HEK293 (cell line): ENCODE data around the gene GADD45GIP1.
A peak's percentile ranks its signal among the peaks of the same experiment; 100 is the strongest.

Experiments used
- CTCF ChIA-PET: fragments of 350-600 bp; formaldehyde crosslinking; extraction: SDS; loops from one replicate; lab custom pipeline; 2021; ENCODE audit warnings: antibody characterized with exemption; lab: Yijun Ruan, JAX
- POLR2A ChIA-PET: fragments of 300-600 bp; formaldehyde crosslinking; extraction: SDS; loops from one replicate; lab custom pipeline; 2020; ENCODE audit warnings: antibody characterized with exemption, inconsistent platforms; lab: Yijun Ruan, JAX
- H3K27ac ChIP-seq: fragments of 200-500 bp; sonication (Bioruptor generic); 2 replicates; pipeline ENCODE4 v1.5.1; 2014; ENCODE audit warnings: low read depth, low read length, control low read depth, inconsistent platforms; ENCODE audit errors: extremely low read depth
- H3K36me3 ChIP-seq, 2 experiments: fragments of 200-500 bp in 1 of 2; sonication (Bioruptor generic) in 1 of 2; 1 replicate in 1 of 2; 2 replicates in 1 of 2; pipeline ENCODE4 v1.5.1; 2014 to 2017; ENCODE audit warnings: inconsistent platforms in 2 of 2, low read length in 2 of 2; ENCODE audit not compliant: control insufficient read depth in 2 of 2, insufficient read depth in 1 of 2
- H3K4me1 ChIP-seq: fragments of 200-500 bp; sonication (Bioruptor generic); 2 replicates; pipeline ENCODE4 v1.5.1; 2014; ENCODE audit warnings: mild to moderate bottlenecking, low read length, inconsistent platforms; ENCODE audit not compliant: control insufficient read depth, insufficient read depth
- H3K4me3 ChIP-seq: 2 replicates; pipeline ENCODE4 v1.5.1; 2011; ENCODE audit warnings: low read depth, mild to moderate bottlenecking, control low read depth, low read length, moderate library complexity
- H3K9me3 ChIP-seq: fragments of 200-500 bp; sonication (Bioruptor generic); 2 replicates; pipeline ENCODE4 v1.5.1; 2014; ENCODE audit warnings: low read depth, low read length, inconsistent platforms; ENCODE audit not compliant: control insufficient read depth, insufficient read depth
- GLIS2 ChIP-seq: fragments of 450-650 bp; formaldehyde crosslinking; IDR thresholded peaks from 2 replicates; pipeline ENCODE4 v1.5.1; 2016; ENCODE audit warnings: missing biosample characterization, missing genetic modification characterization
- HOXA7 ChIP-seq: sonication (generic); formaldehyde crosslinking; IDR thresholded peaks from 2 replicates; pipeline ENCODE4 v1.8.1; 2022; ENCODE audit warnings: missing genetic modification reagents, borderline replicate concordance
- KLF7 ChIP-seq: fragments of 450-650 bp; formaldehyde crosslinking; IDR thresholded peaks from 2 replicates; pipeline ENCODE4 v1.5.1; 2016; ENCODE audit warnings: missing biosample characterization, missing genetic modification characterization, borderline replicate concordance
- MEIS1 ChIP-seq: sonication (generic); formaldehyde crosslinking; IDR thresholded peaks from 2 replicates; pipeline ENCODE4 v1.8.1; 2022; ENCODE audit warnings: missing genetic modification reagents, mild to moderate bottlenecking, borderline replicate concordance
- MYNN ChIP-seq: fragments of 450-650 bp; formaldehyde crosslinking; IDR thresholded peaks from 2 replicates; pipeline ENCODE4 v1.5.1; 2016; ENCODE audit warnings: missing biosample characterization, missing genetic modification characterization, borderline replicate concordance
- OSR2 ChIP-seq: fragments of 450-650 bp; formaldehyde crosslinking; IDR thresholded peaks from 2 replicates; pipeline ENCODE4 v1.5.1; 2016; ENCODE audit warnings: missing biosample characterization, missing genetic modification characterization
- REPIN1 ChIP-seq: fragments of 450-650 bp; formaldehyde crosslinking; IDR thresholded peaks from 2 replicates; pipeline ENCODE4 v1.5.1; 2017; ENCODE audit warnings: missing biosample characterization, missing genetic modification characterization, low read depth
- SP2 ChIP-seq: fragments of 450-650 bp; formaldehyde crosslinking; IDR thresholded peaks from 2 replicates; pipeline ENCODE4 v1.5.1; 2016; ENCODE audit warnings: missing biosample characterization, missing genetic modification characterization
- SP7 ChIP-seq: fragments of 450-650 bp; formaldehyde crosslinking; IDR thresholded peaks from 2 replicates; pipeline ENCODE4 v1.5.1; 2016; ENCODE audit warnings: missing biosample characterization, missing genetic modification characterization
- TRIM28 ChIP-seq: IDR thresholded peaks from 2 replicates; pipeline ENCODE4 v1.6.1; 2011; ENCODE audit warnings: low read length, control low read depth, borderline replicate concordance
- YY2 ChIP-seq: fragments of 450-650 bp; formaldehyde crosslinking; IDR thresholded peaks from 2 replicates; pipeline ENCODE4 v1.5.1; 2016; ENCODE audit warnings: missing biosample characterization, missing genetic modification characterization
- ZBTB20 ChIP-seq: fragments of 450-650 bp; formaldehyde crosslinking; IDR thresholded peaks from 2 replicates; pipeline ENCODE4 v1.5.1; 2016; ENCODE audit warnings: missing biosample characterization, missing genetic modification characterization
- ZBTB6 ChIP-seq: fragments of 450-650 bp; formaldehyde crosslinking; IDR thresholded peaks from 2 replicates; pipeline ENCODE4 v1.5.1; 2017; ENCODE audit warnings: missing biosample characterization, missing genetic modification characterization
- ZFP37 ChIP-seq: fragments of 450-650 bp; formaldehyde crosslinking; IDR thresholded peaks from 2 replicates; pipeline ENCODE4 v1.5.1; 2016; ENCODE audit warnings: missing biosample characterization, missing genetic modification characterization
- ZNF121 ChIP-seq: fragments of 450-650 bp; formaldehyde crosslinking; IDR thresholded peaks from 2 replicates; pipeline ENCODE4 v1.5.1; 2016; ENCODE audit warnings: missing biosample characterization, missing genetic modification characterization
- ZNF2 ChIP-seq: fragments of 450-650 bp; formaldehyde crosslinking; IDR thresholded peaks from 2 replicates; pipeline ENCODE4 v1.5.1; 2016; ENCODE audit warnings: missing biosample characterization, missing genetic modification characterization
- ZNF202 ChIP-seq: fragments of 450-650 bp; formaldehyde crosslinking; IDR thresholded peaks from 2 replicates; pipeline ENCODE4 v1.5.1; 2016; ENCODE audit warnings: missing biosample characterization, missing genetic modification characterization, borderline replicate concordance
- ZNF214 ChIP-seq: fragments of 450-650 bp; formaldehyde crosslinking; IDR thresholded peaks from 2 replicates; pipeline ENCODE4 v1.5.1; 2017; ENCODE audit warnings: missing biosample characterization, mild to moderate bottlenecking, missing genetic modification characterization, borderline replicate concordance
- ZNF26 ChIP-seq: fragments of 450-650 bp; formaldehyde crosslinking; IDR thresholded peaks from 2 replicates; pipeline ENCODE4 v1.5.1; 2016; ENCODE audit warnings: missing biosample characterization, missing genetic modification characterization
- ZNF280C ChIP-seq: fragments of 450-650 bp; formaldehyde crosslinking; IDR thresholded peaks from 2 replicates; pipeline ENCODE4 v1.5.1; 2016; ENCODE audit warnings: missing biosample characterization, missing genetic modification characterization
- ZNF311 ChIP-seq: fragments of 450-650 bp; formaldehyde crosslinking; IDR thresholded peaks from 2 replicates; pipeline ENCODE4 v1.5.1; 2017; ENCODE audit warnings: missing biosample characterization, missing genetic modification characterization, borderline replicate concordance
- ZNF341 ChIP-seq: fragments of 450-650 bp; formaldehyde crosslinking; IDR thresholded peaks from 2 replicates; pipeline ENCODE4; 2016; ENCODE audit warnings: low read depth, missing biosample characterization, missing genetic modification characterization
- ZNF366 ChIP-seq: fragments of 450-650 bp; formaldehyde crosslinking; conservative IDR thresholded peaks from 2 replicates; pipeline ENCODE4 v1.5.1; 2016; ENCODE audit warnings: missing biosample characterization, missing genetic modification characterization
- ZNF600 ChIP-seq: fragments of 450-650 bp; formaldehyde crosslinking; IDR thresholded peaks from 2 replicates; pipeline ENCODE4 v1.5.1; 2016; ENCODE audit warnings: missing biosample characterization, missing genetic modification characterization
- ZNF623 ChIP-seq: fragments of 450-650 bp; formaldehyde crosslinking; IDR thresholded peaks from 2 replicates; pipeline ENCODE4 v1.5.1; 2016; ENCODE audit warnings: missing biosample characterization, missing genetic modification characterization
- ZNF624 ChIP-seq: fragments of 450-650 bp; formaldehyde crosslinking; IDR thresholded peaks from 2 replicates; pipeline ENCODE4 v1.5.1; 2017; ENCODE audit warnings: missing biosample characterization, missing genetic modification characterization
- ZNF654 ChIP-seq: fragments of 450-650 bp; formaldehyde crosslinking; IDR thresholded peaks from 2 replicates; pipeline ENCODE4 v1.5.1; 2016; ENCODE audit warnings: low read depth, missing biosample characterization, missing genetic modification characterization
- ZNF707 ChIP-seq: fragments of 450-650 bp; formaldehyde crosslinking; IDR thresholded peaks from 2 replicates; pipeline ENCODE4 v1.5.1; 2016; ENCODE audit warnings: missing biosample characterization, missing genetic modification characterization
- ZNF837 ChIP-seq: fragments of 450-650 bp; formaldehyde crosslinking; IDR thresholded peaks from 2 replicates; pipeline ENCODE4 v1.5.1; 2016; ENCODE audit warnings: missing biosample characterization, missing genetic modification characterization
- ZSCAN16 ChIP-seq: fragments of 450-650 bp; formaldehyde crosslinking; IDR thresholded peaks from 2 replicates; pipeline ENCODE4 v1.5.1; 2016; ENCODE audit warnings: missing biosample characterization, missing genetic modification characterization
- ZSCAN5A ChIP-seq: fragments of 450-650 bp; formaldehyde crosslinking; IDR thresholded peaks from 2 replicates; pipeline ENCODE4 v1.5.1; 2016; ENCODE audit warnings: missing biosample characterization, missing genetic modification characterization

Gene GADD45GIP1

GRCh38 chr19:12938779-12939601, 18.0 kb downstream of the GADD45GIP1 start:
- H3K27ac ChIP-seq: peak overlapping the region; percentile 82
- ChIA-PET CTCF (interaction anchor here (0.7 to 2.6 kb wide), 3 partner anchors 26 to 95 kb away, joined by 4 to 11 read pairs (median 5); no protein-coding TSS in a partner anchor), POLR2A (interaction anchor here (0.7 to 2.9 kb wide), 6 partner anchors 7 to 57 kb away, joined by 3 to 21 read pairs (median 7); partner anchors contain the start of genes DNASE2 and RAD23A)
- peak overlapping the region; percentile 97 for H3K4me3 ChIP-seq
- peaks cover 9% of the 10 kb centered on the region for H3K4me1 ChIP-seq
- peaks cover 21 to 50% of the 10 kb centered on the region in 2 experiments; a peak in 2 of 3 replicates for H3K36me3 ChIP-seq
- H3K9me3 ChIP-seq: no peaks in the 10 kb centered on the region
- no peak for TF ChIP-seq TRIM28
- TF ChIP-seq ZNF311 (tag by site-specific recombination): no peak
- TF ChIP-seq ZSCAN5A: no peak; the same call in 1 of the 2 replicates
- TF ChIP-seq ZNF2 (tag by site-specific recombination): no peak
- peak; percentile 38; the same call in 1 of the 2 replicates for TF ChIP-seq ZNF600 (tag by site-specific recombination)
- no peak for TF ChIP-seq HOXA7
- TF ChIP-seq KLF7 (tag by site-specific recombination): peak; percentile 66; the same call in 1 of the 2 replicates
- TF ChIP-seq ZNF121 (tag by site-specific recombination): 0 out of 2 replicates have a peak, but pooled peaks have one; percentile 37
- TF ChIP-seq ZNF341 (tag by site-specific recombination): peak; percentile 74
- TF ChIP-seq MYNN (tag by site-specific recombination): no peak
- no peak for TF ChIP-seq ZNF654 (tag by site-specific recombination)
- no peak for TF ChIP-seq SP2 (tag by site-specific recombination)
- TF ChIP-seq ZBTB20 (tag by site-specific recombination): no peak; the same call in 1 of the 2 replicates
- TF ChIP-seq GLIS2 (tag by site-specific recombination): no peak; the same call in 1 of the 2 replicates
- TF ChIP-seq ZNF214 (tag by site-specific recombination): no peak
- TF ChIP-seq SP7 (tag by site-specific recombination): 0 out of 2 replicates have a peak, but pooled peaks have one; percentile 1
- TF ChIP-seq ZNF837: no peak
- TF ChIP-seq ZNF623 (tag by site-specific recombination): 0 out of 2 replicates have a peak, but pooled peaks have one; percentile 7
- TF ChIP-seq ZNF202 (tag by site-specific recombination): no peak
- no peak for TF ChIP-seq ZNF707 (tag by site-specific recombination)
- no peak for TF ChIP-seq ZNF366 (tag by site-specific recombination)
- no peak for TF ChIP-seq REPIN1 (tag by site-specific recombination)
- no peak for TF ChIP-seq OSR2 (tag by site-specific recombination)
- no peak for TF ChIP-seq ZNF624 (tag by site-specific recombination)
- TF ChIP-seq ZFP37: 0 out of 2 replicates have a peak, but pooled peaks have one; percentile 22
- TF ChIP-seq ZNF280C: no peak
- no peak for TF ChIP-seq YY2 (tag by site-specific recombination)
- no peak for TF ChIP-seq ZSCAN16 (tag by site-specific recombination)
- TF ChIP-seq MEIS1: no peak
- TF ChIP-seq ZBTB6 (tag by site-specific recombination): no peak
- TF ChIP-seq ZNF26: no peak
